ENCODE results near the gene POGLUT2. TPM values are rescaled to one million over a fixed set of nuclear protein-coding genes. Genes with fewer than 3 reads are reported as not detected.
A peak's percentile ranks its signal among the peaks of the same experiment; 100 is the strongest.

The POGLUT2 gene
- 3.4 TPM for total RNA-seq
- long read RNA-seq, partial matches to known transcripts, result 0 of 4 reads
- long read RNA-seq, other reads (novel, unspliced or antisense), result 2 of 4 reads

DNA sequence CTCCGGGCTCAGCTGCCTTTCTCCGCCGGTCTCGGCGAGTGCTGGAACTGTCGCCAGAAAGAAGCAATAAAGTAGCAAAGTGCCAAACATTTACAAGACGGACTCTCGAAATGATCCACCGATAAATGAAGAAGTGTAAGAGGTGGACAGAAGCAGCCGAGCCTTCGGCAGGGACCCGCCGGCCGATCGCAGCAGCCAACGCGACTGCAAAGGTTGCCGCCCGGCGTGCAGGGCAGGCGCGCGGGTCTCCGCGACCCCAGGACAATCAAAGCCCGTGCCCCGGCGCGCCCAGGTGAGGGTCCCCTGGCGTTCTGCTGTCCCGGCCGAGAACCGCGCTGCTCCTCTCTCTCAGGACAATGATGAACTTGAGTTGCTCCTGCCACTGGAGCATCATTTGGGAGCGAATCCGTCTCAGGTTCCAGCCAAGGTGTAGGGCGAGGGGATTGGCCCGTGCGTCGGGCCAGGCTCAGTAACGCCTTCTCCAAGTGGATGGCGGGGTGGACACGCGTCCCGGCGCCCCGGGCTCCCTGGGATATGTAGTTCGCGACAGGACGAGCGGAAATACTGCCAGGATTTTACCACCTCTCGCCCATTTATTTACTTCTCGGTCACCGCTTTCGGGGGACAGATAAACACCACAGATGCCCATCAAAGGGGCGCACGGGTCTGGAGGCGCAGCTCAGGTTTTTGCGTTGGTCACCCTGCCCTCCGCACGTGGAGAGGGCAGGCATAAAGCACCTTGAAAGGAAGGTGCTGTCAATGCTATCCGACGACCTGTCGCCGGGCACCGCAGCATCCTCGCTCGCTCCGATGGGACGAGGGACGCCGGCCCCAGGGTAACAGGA lies at the start of gene POGLUT2, which contains the start of gene BIVM:
Gene POGLUT2, minus strand, starts transcription at position 396 of the 845 bp plus-strand sequence. Its CDS starts 306 bp downstream, at position 90.
Gene BIVM, plus strand, starts transcription at position 539 of the 845 bp plus-strand sequence. CDS start 8,149 bp downstream, outside the sequence.
- DNase-seq (peak; percentile 93), ATAC-seq (ENCODE audit: poor library complexity) (peak; percentile 93)
- intact Hi-C loops (cut with DNase I), result no loop called here

GRCh38 chr13:102847272-102848234 lies 48.8 kb upstream of the POGLUT2 start:
- intact Hi-C loops (cut with DNase I), result loop anchor here (5.0 to 10.0 kb wide), 2 partner anchors 73 to 265 kb away; partner anchors contain the start of gene TEX30
- DNase-seq (no peak), ATAC-seq (ENCODE audit: poor library complexity) (no peak)

GRCh38 chr13:102846261-102847015 lies 47.7 kb upstream of the POGLUT2 start:
- intact Hi-C loops (cut with DNase I), result loop anchor here (5.0 to 10.0 kb wide), 2 partner anchors 72 to 264 kb away; partner anchors contain the start of gene TEX30
- DNase-seq, result peak; percentile 57
- ATAC-seq (ENCODE audit: poor library complexity), result peak; percentile 52

DNA sequence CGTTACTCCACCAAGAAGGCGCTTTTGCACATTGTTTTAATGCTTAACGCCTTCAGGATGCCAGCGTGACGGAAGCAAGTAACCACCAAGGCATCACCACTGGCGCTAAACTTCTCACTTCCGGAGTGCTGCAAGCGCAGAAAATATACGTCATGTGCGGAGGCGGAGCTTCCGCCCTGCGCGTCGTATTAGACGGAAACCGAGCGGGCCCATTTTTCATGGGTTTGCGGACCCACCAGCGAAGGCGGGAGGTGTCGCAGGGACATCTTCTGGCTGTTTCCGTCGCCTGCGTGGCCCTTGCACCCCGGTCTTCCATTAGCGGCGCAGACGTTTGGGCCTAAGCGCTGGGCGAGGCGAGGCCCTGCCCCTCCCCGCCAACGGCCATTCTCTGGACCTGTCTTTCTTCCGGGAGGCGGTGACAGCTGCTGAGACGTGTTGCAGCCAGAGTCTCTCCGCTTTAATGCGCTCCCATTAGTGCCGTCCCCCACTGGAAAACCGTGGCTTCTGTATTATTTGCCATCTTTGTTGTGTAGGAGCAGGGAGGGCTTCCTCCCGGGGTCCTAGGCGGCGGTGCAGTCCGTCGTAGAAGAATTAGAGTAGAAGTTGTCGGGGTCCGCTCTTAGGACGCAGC lies 47.0 kb upstream of the POGLUT2 start, which contains the start of gene ERCC5:
Gene ERCC5, plus strand, starts transcription at position 403 of the 631 bp plus-strand sequence. CDS start 235 bp downstream, outside the sequence.
- peak; percentile 96 for DNase-seq
- intact Hi-C loops (cut with DNase I), result loop anchor here (5.0 to 10.0 kb wide), 2 partner anchors 71 to 263 kb away; partner anchors contain the start of gene TEX30

DNA sequence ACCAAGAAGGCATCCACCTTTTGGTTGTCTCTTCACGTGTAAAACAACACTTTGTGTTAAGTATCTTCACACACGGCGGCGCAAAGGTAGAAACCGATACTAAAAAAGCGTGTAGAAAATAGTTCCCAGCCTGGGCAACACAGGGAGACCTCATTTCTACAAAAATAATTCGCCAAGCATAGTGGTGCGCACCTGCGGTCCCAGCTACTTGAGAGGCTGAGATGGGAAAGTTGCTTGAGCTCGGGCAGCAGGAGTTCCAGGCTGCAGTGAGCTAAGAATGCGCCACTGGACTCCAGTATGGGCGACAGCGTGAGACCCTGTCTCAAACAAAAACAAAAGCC lies 46.5 kb upstream of the POGLUT2 start:
- ATAC-seq (ENCODE audit: poor library complexity) (peak; percentile 32), DNase-seq (no peak)
- intact Hi-C loops (cut with DNase I), result loop anchor here (5.0 to 10.0 kb wide), 2 partner anchors 70 to 263 kb away; partner anchors contain the start of gene TEX30

More for the DNA sequence above, 47.0 kb upstream of the POGLUT2 start, which contains the start of gene ERCC5:
- ATAC-seq (ENCODE audit: poor library complexity), result peak; percentile 96

DNA sequence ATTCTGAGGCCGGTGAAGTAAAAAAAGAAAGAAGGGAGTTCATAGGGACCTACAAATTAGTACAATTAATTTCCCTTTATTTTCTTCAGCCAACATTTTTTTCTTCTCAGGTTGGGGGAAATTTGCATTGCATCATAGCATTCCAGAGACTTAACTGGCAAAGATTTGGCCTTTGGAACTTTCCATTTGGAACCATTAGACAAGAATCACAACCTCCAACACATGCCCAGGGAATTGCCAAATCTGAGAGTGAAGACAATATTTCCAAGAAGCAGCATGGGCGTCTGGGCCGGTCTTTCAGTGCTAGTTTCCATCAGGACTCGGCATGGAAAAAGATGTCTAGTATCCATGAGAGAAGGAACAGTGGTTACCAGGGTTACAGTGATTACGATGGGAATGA lies 40.7 kb upstream of the POGLUT2 start:
- DNase-seq, result no peak
- intact Hi-C loops (cut with DNase I), result no loop called here
- ATAC-seq (ENCODE audit: poor library complexity), result no peak

DNA sequence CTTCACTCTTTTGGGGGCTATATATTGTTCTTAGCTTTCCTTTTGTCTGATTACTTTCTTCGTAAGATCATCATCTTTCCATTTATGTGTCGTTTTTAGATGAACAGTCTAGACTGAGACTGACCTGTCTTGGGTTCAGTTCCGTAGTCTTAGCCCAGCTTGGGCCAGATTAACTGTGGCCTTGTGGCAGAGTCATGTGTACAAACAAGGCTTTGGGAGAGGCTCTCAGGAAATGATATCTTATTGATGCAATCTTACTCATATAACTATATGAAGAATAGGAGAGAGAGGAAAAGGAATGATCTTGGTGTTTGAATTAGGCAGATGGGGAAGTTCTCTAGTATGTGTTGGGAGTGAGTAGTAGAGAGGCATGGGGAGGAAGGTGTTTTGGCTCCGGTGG lies 40.2 kb upstream of the POGLUT2 start:
- DNase-seq, result no peak
- intact Hi-C loops (cut with DNase I), result no loop called here
- no peak for ATAC-seq (ENCODE audit: poor library complexity)

GRCh38 chr13:102838273-102838672 lies 39.5 kb upstream of the POGLUT2 start:
- intact Hi-C loops (cut with DNase I), result no loop called here
- DNase-seq (no peak), ATAC-seq (ENCODE audit: poor library complexity) (no peak)

- no peak for ATAC-seq (ENCODE audit: poor library complexity)
- intact Hi-C loops (cut with DNase I), result no loop called here
- no peak for DNase-seq
These were observed 37.7 kb upstream of the POGLUT2 start for GRCh38 chr13:102836471-102836870.

GRCh38 chr13:102830646-102831045 lies 31.9 kb upstream of the POGLUT2 start:
- ATAC-seq (ENCODE audit: poor library complexity) (no peak), DNase-seq (no peak)
- intact Hi-C loops (cut with DNase I), result no loop called here

DNA sequence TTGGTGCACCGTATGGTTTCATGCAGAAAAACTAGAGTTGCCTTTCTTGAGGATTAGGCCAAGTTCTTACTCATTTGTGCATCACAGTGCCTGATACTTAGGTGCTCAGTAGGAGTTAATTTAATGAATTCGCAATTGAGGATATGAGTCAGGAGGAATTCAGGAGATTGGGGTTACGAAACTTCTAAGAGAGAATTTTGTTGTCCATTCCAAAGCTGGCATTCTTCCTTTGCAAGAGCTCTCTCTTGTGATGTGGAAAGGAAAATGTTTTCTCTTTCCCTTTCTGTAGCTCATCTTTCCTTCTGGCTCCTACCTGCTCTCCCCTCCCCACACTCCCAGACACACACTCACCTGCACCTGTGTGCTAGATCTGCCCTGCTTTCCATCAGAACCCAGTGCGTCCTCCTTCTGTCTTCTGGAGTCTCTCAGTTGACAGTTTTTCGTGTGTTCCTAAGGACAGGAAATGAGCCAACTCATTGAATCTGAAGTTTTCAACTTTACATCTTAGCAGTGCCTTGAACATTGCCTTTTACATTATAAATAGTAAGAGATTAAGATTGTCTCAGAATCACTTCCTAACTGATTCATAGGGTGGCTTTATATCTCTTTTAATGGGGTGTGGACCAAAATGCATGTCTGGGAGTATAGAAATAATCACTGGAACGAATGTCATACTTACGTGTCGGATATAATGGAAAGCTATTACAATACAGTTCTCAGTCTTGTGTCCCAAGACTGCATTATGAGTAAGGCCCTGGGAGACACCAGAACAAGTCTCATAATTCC lies 27.3 kb upstream of the POGLUT2 start:
- DNase-seq, result no peak
- intact Hi-C loops (cut with DNase I), result no loop called here
- no peak for ATAC-seq (ENCODE audit: poor library complexity)

DNA sequence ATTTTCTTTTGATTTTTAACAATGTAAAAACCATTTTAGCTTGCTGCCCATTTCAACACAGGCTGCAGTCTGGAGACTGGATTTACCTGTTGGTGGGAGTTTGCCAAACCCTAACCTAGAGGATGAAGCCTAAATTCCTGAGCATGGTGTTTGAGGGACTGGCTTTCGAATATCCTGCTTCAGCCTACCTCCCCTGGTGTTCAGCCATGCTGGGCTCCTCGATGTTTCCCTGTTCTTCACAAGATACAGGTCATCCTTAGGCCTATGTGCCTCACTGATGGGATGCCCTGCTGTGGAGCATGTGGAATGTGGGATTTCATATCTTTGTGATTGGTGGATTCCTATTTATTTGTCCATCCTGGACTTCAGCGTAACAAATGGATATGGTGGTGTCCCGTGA lies 26.6 kb upstream of the POGLUT2 start:
- DNase-seq (no peak), ATAC-seq (ENCODE audit: poor library complexity) (no peak)
- intact Hi-C loops (cut with DNase I), result no loop called here

DNA sequence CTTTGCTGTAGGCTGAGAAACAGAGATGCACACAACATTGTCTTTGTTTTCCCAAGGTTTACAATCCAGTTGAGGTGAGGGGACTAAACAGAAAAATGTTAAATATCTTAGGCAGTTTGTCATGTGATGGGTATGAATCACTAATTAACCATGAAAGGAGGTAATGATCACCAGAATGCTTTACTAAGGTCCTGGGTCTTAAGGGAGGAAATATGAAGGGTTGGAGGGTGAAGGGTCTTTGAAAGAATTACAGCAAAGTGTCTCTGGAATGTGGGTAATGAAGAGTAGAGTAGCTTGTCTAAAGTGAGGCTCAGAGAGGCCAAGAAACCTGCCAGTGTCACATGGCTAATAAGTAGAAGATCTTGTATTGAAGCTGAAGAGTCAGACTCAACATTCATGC lies 19.1 kb upstream of the POGLUT2 start:
- DNase-seq (no peak), ATAC-seq (ENCODE audit: poor library complexity) (no peak)
- intact Hi-C loops (cut with DNase I), result no loop called here

DNA sequence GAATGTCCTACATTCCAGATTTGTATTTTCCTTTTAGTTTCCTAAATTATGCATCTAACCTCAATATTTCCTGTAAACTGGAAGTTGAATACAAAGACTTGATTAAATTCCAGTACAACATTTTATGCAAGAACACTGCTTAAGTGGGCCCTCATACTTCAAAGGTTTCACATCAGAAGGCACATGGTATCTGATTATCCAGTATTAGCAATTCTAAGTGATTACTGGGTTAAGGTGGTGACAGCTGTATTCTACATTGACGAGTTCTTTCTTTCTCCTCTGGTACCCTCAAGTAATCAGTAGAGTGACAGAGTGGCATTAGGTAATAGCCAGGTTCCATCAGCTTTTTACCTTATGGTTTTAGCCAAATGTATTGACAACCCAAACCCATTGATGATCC lies 18.5 kb upstream of the POGLUT2 start:
- DNase-seq, result no peak
- no peak for ATAC-seq (ENCODE audit: poor library complexity)
- intact Hi-C loops (cut with DNase I), result no loop called here

DNA sequence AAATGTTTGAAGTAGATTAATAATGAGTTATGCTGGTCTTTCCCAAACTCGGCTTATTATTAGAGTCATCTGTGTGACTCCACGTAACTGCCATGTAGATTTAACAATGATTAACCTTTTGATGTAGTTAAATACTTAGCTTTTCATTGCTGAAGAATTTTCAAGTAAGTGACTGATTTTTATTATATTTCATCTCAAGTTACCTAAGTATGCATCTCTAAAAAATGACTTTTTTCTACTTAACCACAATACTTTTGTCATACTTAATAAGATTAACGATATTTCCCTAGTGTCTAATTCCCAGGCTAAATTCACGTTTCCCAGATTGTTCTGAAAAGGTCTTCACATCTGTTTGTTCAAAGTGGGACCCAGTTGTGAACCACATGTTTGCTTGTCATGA lies 17.9 kb upstream of the POGLUT2 start:
- intact Hi-C loops (cut with DNase I), result no loop called here
- ATAC-seq (ENCODE audit: poor library complexity) (no peak), DNase-seq (no peak)

DNA sequence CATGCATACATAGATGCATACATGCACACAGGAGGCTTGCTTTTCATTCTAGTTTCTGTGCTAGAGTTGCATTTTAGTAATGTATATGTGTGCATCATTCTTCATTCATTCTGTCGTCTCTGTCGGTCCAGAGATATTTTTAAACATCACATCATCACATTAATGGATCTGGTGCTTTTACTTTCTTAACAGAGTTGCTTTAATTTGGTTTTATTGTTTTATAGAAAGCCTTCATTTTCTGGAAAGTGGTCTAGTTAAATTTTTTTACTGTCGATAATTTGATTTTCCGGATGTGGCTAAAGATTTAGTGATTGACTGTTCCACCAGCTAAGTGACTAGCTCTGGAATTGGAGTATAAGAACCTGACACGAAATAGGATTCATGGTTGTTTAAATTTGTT lies 17.0 kb upstream of the POGLUT2 start:
- no peak for ATAC-seq (ENCODE audit: poor library complexity)

GRCh38 chr13:102814793-102815192 lies 16.0 kb upstream of the POGLUT2 start:
- no peak for ATAC-seq (ENCODE audit: poor library complexity)
- DNase-seq, result no peak
- intact Hi-C loops (cut with DNase I), result no loop called here

More for the DNA sequence above, 17.0 kb upstream of the POGLUT2 start:
- intact Hi-C loops (cut with DNase I), result no loop called here
- no peak for DNase-seq

Data from Right ventricle myocardium superior (tissue), 1 donor.